ENCODE results near the gene ETHE1. TPM values are rescaled to one million over a fixed set of nuclear protein-coding genes. Genes with fewer than 3 reads are reported as not detected.

The ETHE1 gene
- polyA plus RNA-seq, 1 experiment: 104 TPM

DNA sequence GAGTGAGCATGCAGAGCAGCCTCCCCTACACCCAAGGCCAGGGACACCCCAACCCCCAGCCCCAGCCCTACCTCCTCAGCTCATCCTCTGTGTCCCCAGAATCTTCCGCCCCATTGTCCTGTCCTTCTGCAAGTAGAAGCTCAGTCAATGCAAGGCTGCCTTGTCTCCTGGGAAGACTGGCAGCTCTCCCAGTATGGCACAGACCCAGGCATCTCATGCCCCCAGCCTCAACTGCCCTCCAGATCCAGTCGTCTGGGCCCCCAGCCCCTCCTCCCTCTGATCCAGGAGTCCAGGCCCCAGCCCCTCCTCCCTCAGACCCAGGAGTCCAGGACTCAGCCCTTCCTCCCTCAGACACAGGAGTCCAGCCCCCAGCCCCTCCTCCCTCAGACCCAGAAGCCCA lies 19.0 kb upstream of the ETHE1 start:
- Histone ChIP-seq H3K4me3 (ENCODE audit: low read depth, low read length) (no peak overlapping the region), H3K27ac (ENCODE audit: low read depth, low read length) (no peak overlapping the region), H3K9me3 (ENCODE audit: control insufficient read depth, insufficient read depth, low read length) (no peaks in the 10 kb centered on the region), H3K27me3 (ENCODE audit: control insufficient read depth, insufficient read depth, low read length) (no peaks in the 10 kb centered on the region)
- POLR2A ChIA-PET: no interaction called here
- DNase-seq (ENCODE audit: low read depth, low spot score): no peak
- CTCF ChIA-PET: interaction anchor here (1.2 to 3.2 kb wide), 2 partner anchors 9 to 10 kb away, joined by 3 to 21 read pairs; no protein-coding TSS in a partner anchor
- no peak for TF ChIP-seq CTCF (IDR thresholded peaks at IDR 0.05; ENCODE audit: low read depth, low read length)

- ChIA-PET CTCF (interaction anchor here (1.2 to 3.2 kb wide), 2 partner anchors 10 kb away, joined by 3 to 21 read pairs; no protein-coding TSS in a partner anchor), POLR2A (no interaction called here)
- no peaks in the 10 kb centered on the region for H3K27me3 ChIP-seq (ENCODE audit: control insufficient read depth, insufficient read depth, low read length)
- no peak for DNase-seq (ENCODE audit: low read depth, low spot score)
- H3K27ac ChIP-seq (ENCODE audit: low read depth, low read length): no peak overlapping the region
- no peaks in the 10 kb centered on the region for H3K9me3 ChIP-seq (ENCODE audit: control insufficient read depth, insufficient read depth, low read length)
- TF ChIP-seq CTCF (IDR thresholded peaks at IDR 0.05; ENCODE audit: low read depth, low read length): no peak
- H3K4me3 ChIP-seq (ENCODE audit: low read depth, low read length): no peak overlapping the region
Observed at GRCh38 chr19:43545276-43545675, 18.3 kb upstream of the ETHE1 start.

GRCh38 chr19:43544077-43544476 lies 17.1 kb upstream of the ETHE1 start:
- TF ChIP-seq CTCF (IDR thresholded peaks at IDR 0.05; ENCODE audit: low read depth, low read length): no peak
- H3K27me3 ChIP-seq (ENCODE audit: control insufficient read depth, insufficient read depth, low read length): no peaks in the 10 kb centered on the region
- no peaks in the 10 kb centered on the region for H3K9me3 ChIP-seq (ENCODE audit: control insufficient read depth, insufficient read depth, low read length)
- CTCF ChIA-PET: interaction anchor here (3.2 kb wide), 1 partner anchor 11 kb away, joined by 21 read pairs; no protein-coding TSS in a partner anchor
- POLR2A ChIA-PET: interaction anchor here (0.7 kb wide), 1 partner anchor 82 kb away, joined by 4 read pairs; no protein-coding TSS in a partner anchor
- DNase-seq (ENCODE audit: low read depth, low spot score): no peak
- no peak overlapping the region for H3K27ac ChIP-seq (ENCODE audit: low read depth, low read length)
- H3K4me3 ChIP-seq (ENCODE audit: low read depth, low read length): no peak overlapping the region

DNA sequence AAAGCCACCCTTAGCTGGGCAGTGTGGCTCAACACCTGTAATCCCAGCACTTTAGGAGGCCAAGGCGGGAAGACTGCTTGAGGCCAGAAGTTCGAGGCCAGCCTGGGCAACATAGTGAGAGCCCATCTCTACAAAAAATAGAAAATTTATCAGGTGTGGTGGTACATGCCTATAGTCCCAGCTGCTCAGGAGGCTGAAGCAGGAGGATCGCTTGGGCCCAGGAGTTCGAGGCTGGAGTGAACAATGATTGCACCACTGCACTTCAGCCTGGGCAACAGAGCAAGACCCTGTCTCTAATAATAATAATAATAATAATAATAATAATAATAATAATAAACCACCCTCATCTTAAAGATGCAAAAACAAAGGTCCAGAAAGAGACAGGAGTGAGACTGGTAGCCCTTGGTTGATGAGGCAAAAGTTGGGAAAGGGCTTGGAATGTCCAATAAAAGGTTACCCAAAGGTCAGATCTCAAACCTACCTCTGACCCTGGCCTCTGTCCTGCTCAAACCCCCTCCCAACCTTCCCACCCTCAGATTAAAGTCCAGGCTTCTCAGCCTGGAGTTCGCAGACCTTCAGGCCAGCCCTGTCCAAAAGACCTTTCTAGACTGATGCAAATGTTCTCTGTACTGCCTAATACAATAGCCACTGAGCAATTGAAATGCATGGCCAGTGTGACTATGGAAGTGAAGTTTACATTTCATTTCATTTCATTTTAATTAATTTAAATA lies 15.1 kb upstream of the ETHE1 start:
- Histone ChIP-seq H3K9me3 (ENCODE audit: control insufficient read depth, insufficient read depth, low read length) (no peaks in the 10 kb centered on the region), H3K4me3 (ENCODE audit: low read depth, low read length) (no peak overlapping the region), H3K27ac (ENCODE audit: low read depth, low read length) (no peak overlapping the region), H3K27me3 (ENCODE audit: control insufficient read depth, insufficient read depth, low read length) (no peaks in the 10 kb centered on the region)
- TF ChIP-seq CTCF (IDR thresholded peaks at IDR 0.05; ENCODE audit: low read depth, low read length): no peak
- ChIA-PET POLR2A (no interaction called here), CTCF (no interaction called here)
- DNase-seq (ENCODE audit: low read depth, low spot score): no peak

DNA sequence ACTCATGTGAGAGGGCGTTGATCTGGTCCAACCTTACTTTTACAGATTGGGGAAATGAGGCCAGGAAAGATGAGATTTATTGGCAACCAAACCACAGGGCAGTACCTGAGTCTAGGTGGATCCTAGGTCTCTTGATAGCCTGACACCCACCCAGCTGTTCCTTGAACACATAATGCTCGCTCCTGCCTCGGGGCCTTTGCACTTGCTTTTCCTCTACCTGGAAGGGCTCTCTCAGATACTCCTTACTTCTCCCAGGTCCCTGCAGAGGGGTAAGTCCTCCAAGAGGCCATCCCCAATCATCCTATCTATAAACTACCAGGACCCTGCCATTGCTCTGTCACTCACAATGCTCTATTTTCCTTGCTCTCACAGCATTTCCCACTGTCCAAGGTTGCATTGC lies 13.4 kb upstream of the ETHE1 start:
- Histone ChIP-seq H3K27me3 (ENCODE audit: control insufficient read depth, insufficient read depth, low read length) (no peaks in the 10 kb centered on the region), H3K4me3 (ENCODE audit: low read depth, low read length) (no peak overlapping the region), H3K27ac (ENCODE audit: low read depth, low read length) (no peak overlapping the region), H3K9me3 (ENCODE audit: control insufficient read depth, insufficient read depth, low read length) (no peaks in the 10 kb centered on the region)
- TF ChIP-seq CTCF (IDR thresholded peaks at IDR 0.05; ENCODE audit: low read depth, low read length): no peak
- ChIA-PET CTCF (interaction anchor here (1.4 kb wide), 1 partner anchor 245 kb away, joined by 3 read pairs; no protein-coding TSS in a partner anchor), POLR2A (no interaction called here)
- DNase-seq (ENCODE audit: low read depth, low spot score): no peak

Measured in AG04450 (cell line).